IMR-90 (cell line): ENCODE data around the gene NDUFC2. TPM values are rescaled to one million over a fixed set of nuclear protein-coding genes. Genes with fewer than 3 reads are reported as not detected.
A peak's percentile ranks its signal among the peaks of the same experiment; 100 is the strongest.
"Not testable (repeated sequence)": the region's sequence is repeated elsewhere in the genome, so short reads cannot be mapped to it uniquely, and the experiment has no call there.

Source experiments
- ATAC-seq: fragments of 200-7000 bp; cut with Tn5 transposase; 2 replicates; pipeline ENCODE4 v1.9.1; 2020; ENCODE audit warnings: low read depth, mild to moderate bottlenecking, moderate library complexity
- BruUV-seq: library from RNA; stranded (reverse); fragments of 400-500 nt; replicated peaks from 2 replicates; lab custom pipeline; 2021; lab: Mats Ljungman, UMichigan
- CTCF ChIA-PET: fragments of 300-600 bp; formaldehyde crosslinking; extraction: SDS; loops from one replicate; lab custom pipeline; 2021; ENCODE audit warnings: antibody characterized with exemption; lab: Yijun Ruan, JAX
- POLR2A ChIA-PET: fragments of 300-600 bp; sonication (Branson Sonifier 250); formaldehyde crosslinking; loops from one replicate; lab custom pipeline; 2022; ENCODE audit warnings: antibody characterized with exemption; ENCODE audit not compliant: unreplicated experiment; lab: Charles Lee
- DNase-seq: peaks from one replicate; pipeline ENCODE4 v3.0.0; 2013
- H2AFZ ChIP-seq: replicated peaks from 2 replicates; pipeline ENCODE3; 2013; ENCODE audit warnings: low read length, mild to moderate bottlenecking; ENCODE audit not compliant: poor library complexity
- H2AK5ac ChIP-seq: 2 replicates; pipeline ENCODE4 v1.6.1; 2013; ENCODE audit warnings: low read depth, low read length, inconsistent platforms
- H2AK9ac ChIP-seq: replicated peaks from 2 replicates; pipeline ENCODE3; 2013; ENCODE audit warnings: mild to moderate bottlenecking, low read depth, low read length, moderate library complexity; ENCODE audit not compliant: poor library complexity
- H2BK120ac ChIP-seq: 2 replicates; pipeline ENCODE4 v1.6.1; 2013; ENCODE audit warnings: low read depth, low read length, inconsistent platforms
- H2BK15ac ChIP-seq: 3 replicates; pipeline ENCODE4 v1.6.1; 2013; ENCODE audit warnings: low read depth, low read length, inconsistent platforms
- H2BK20ac ChIP-seq: 2 replicates; pipeline ENCODE4 v1.6.1; 2013; ENCODE audit warnings: low read depth, mild to moderate bottlenecking, inconsistent platforms, low read length, moderate library complexity
- H2BK5ac ChIP-seq: 2 replicates; pipeline ENCODE4 v1.6.1; 2013; ENCODE audit warnings: mild to moderate bottlenecking, low read depth, low read length, inconsistent platforms; ENCODE audit not compliant: poor library complexity, severe bottlenecking
- H3K14ac ChIP-seq: replicated peaks from 2 replicates; pipeline ENCODE4 v1.6.1; 2013; ENCODE audit warnings: low read depth, low read length, inconsistent platforms
- H3K18ac ChIP-seq: 2 replicates; pipeline ENCODE4 v1.6.1; 2013; ENCODE audit warnings: low read depth, low read length, control low read depth
- H3K23ac ChIP-seq: 2 replicates; pipeline ENCODE4 v1.6.1; 2013; ENCODE audit warnings: low read depth, low read length, inconsistent platforms
- H3K27ac ChIP-seq: 2 replicates; pipeline ENCODE4 v1.5.1; 2013; ENCODE audit warnings: mild to moderate bottlenecking, control low read depth, low read length; ENCODE audit not compliant: insufficient read depth
- H3K27me3 ChIP-seq: 2 replicates; pipeline ENCODE4 v1.6.1; 2013; ENCODE audit warnings: low read length; ENCODE audit not compliant: control insufficient read depth, insufficient read depth
- H3K36me3 ChIP-seq: 2 replicates; pipeline ENCODE4 v1.6.1; 2013; ENCODE audit warnings: low read length, mixed read lengths; ENCODE audit not compliant: control insufficient read depth, insufficient read depth
- H3K4ac ChIP-seq: 2 replicates; pipeline ENCODE4 v1.6.1; 2013; ENCODE audit warnings: low read depth, low read length, inconsistent platforms
- H3K4me1 ChIP-seq: 2 replicates; pipeline ENCODE4 v1.6.1; 2013; ENCODE audit warnings: low read length, mixed read lengths; ENCODE audit not compliant: control insufficient read depth, insufficient read depth
- H3K4me2 ChIP-seq: 2 replicates; pipeline ENCODE4 v1.6.1; 2013; ENCODE audit warnings: low read depth, mild to moderate bottlenecking, control low read depth, low read length, moderate library complexity
- H3K4me3 ChIP-seq: 2 replicates; pipeline ENCODE4 v1.5.1; 2013; ENCODE audit warnings: low read depth, mild to moderate bottlenecking, control low read depth, low read length, moderate library complexity; ENCODE audit not compliant: insufficient read depth
- H3K56ac ChIP-seq: 2 replicates; pipeline ENCODE4 v1.6.1; 2013; ENCODE audit warnings: low read length, inconsistent platforms; ENCODE audit not compliant: insufficient read depth; ENCODE audit errors: extremely low read depth
- H3K79me1 ChIP-seq, 2 experiments: 2 replicates each; pipeline ENCODE4 v1.6.1; 2013; ENCODE audit warnings: low read length in 2 of 2, inconsistent platforms in 1 of 2, low read depth in 1 of 2
- H3K9ac ChIP-seq: 2 replicates; pipeline ENCODE4 v1.6.1; 2013; ENCODE audit warnings: low read depth, low read length, control low read depth
- H3K9me1 ChIP-seq: 2 replicates; pipeline ENCODE4 v1.6.1; 2013; ENCODE audit warnings: low read length, inconsistent platforms; ENCODE audit not compliant: insufficient read depth
- H3K9me3 ChIP-seq: 2 replicates; pipeline ENCODE4 v1.6.1; 2013; ENCODE audit warnings: low read length; ENCODE audit not compliant: control insufficient read depth, insufficient read depth
- H4K20me1 ChIP-seq: 2 replicates; pipeline ENCODE4 v1.6.1; 2013; ENCODE audit warnings: low read length, inconsistent platforms; ENCODE audit not compliant: insufficient read depth
- H4K5ac ChIP-seq: 2 replicates; pipeline ENCODE4 v1.6.1; 2013; ENCODE audit warnings: mild to moderate bottlenecking, low read depth, low read length, control low read depth
- H4K8ac ChIP-seq, 2 experiments: 2 replicates each; pipeline ENCODE4 v1.6.1; 2013; ENCODE audit warnings: low read depth in 2 of 2, low read length in 2 of 2, control low read depth in 1 of 2, inconsistent platforms in 1 of 2
- H4K91ac ChIP-seq: 2 replicates; pipeline ENCODE4 v1.6.1; 2013; ENCODE audit warnings: low read depth, low read length, inconsistent platforms; ENCODE audit not compliant: insufficient read depth
- MXI1 ChIP-seq: IDR thresholded peaks from 2 replicates; pipeline ENCODE4 v1.6.1; 2012; ENCODE audit warnings: low read depth, mild to moderate bottlenecking, low read length, moderate library complexity, borderline replicate concordance
- WGBS, 2 experiments: methylation state at CpG; one replicate each; pipeline versions ENCODE4 v1.1.5 to v1.1.7; 2013; ENCODE audit warnings: missing lambda C conversion rate in 2 of 2; ENCODE audit not compliant: insufficient read length in 1 of 2; ENCODE audit errors: extremely low coverage in 2 of 2; 5-methylcytosine and 5-hydroxymethylcytosine counted together
- dilution Hi-C: fragments of 300-500 bp; cut with HindIII; formaldehyde crosslinking; loops from one replicate; pipeline ENCODE4 v1.14.3; 2018; ENCODE audit warnings: low sequenced_read_pairs; ENCODE audit not compliant: unreplicated experiment
- in situ Hi-C: fragments of 300-500 bp; cut with MboI; formaldehyde crosslinking; loops from 3 replicates; pipeline ENCODE4 v1.14.3; 2019; ENCODE audit warnings: low sequenced_read_pairs, inconsistent platforms, mixed read lengths
- intact Hi-C: fragments of 100-400 bp; cut with micrococcal nuclease; formaldehyde crosslinking; loops from 2 replicates; pipeline ENCODE4 v1.10.0; 2022
- polyA plus RNA-seq, 3 experiments: library from polyadenylated mRNA; depleted of rRNA; stranded (reverse); fragments of >200 nt; gene quantifications; 2 replicates each; pipeline ENCODE4 v1.2.3, GENCODE V29; 2012; ENCODE audit warnings: low replicate concordance in 1 of 3
- total RNA-seq: library from RNA; depleted of rRNA; stranded (reverse); fragments of >200 nt; gene quantifications from 2 replicates; pipeline ENCODE4 v1.2.3, GENCODE V29; 2012

NDUFC2 gene
- total and polyA plus RNA-seq, 2 of the 4 experiments (the other 2 are of a cell fraction) = 146 to 340 TPM

- H3K4me3 ChIP-seq = no peak overlapping the region
- dilution Hi-C loops (no loop called here), intact Hi-C loops (no loop called here), in situ Hi-C loops (no loop called here)
- H4K20me1 ChIP-seq = no peaks in the 10 kb centered on the region
- no peaks in the 10 kb centered on the region for H3K79me1 ChIP-seq
- H3K4ac ChIP-seq = peak overlapping the region; percentile 22; the same call in 1 of the 2 replicates
- no peak overlapping the region for H3K23ac ChIP-seq
- ChIA-PET POLR2A (interaction anchor here (1.0 kb wide), 1 partner anchor 9 kb away, joined by 3 read pairs; no protein-coding TSS in a partner anchor), CTCF (interaction anchor here (0.6 kb wide), 1 partner anchor 58 kb away, joined by 3 read pairs; no protein-coding TSS in a partner anchor)
- no peaks in the 10 kb centered on the region for H3K9me3 ChIP-seq
- no peak overlapping the region for H3K9ac ChIP-seq
- peak overlapping the region; percentile 53 for H2AK9ac ChIP-seq
- peak; percentile 50 for DNase-seq
- ATAC-seq = peak; percentile 83
- no peak for TF ChIP-seq MXI1
- H3K27me3 ChIP-seq = no peaks in the 10 kb centered on the region
- H2BK120ac ChIP-seq = no peak overlapping the region
- H4K8ac ChIP-seq = peak overlapping the region in 1 of 2 experiments; percentile 43; a peak in 1 of 4 replicates
- WGBS, 2 experiments = 7% methylated on average over 2 of the region's 7 CpGs; no CpG with 5 or more reads in 1 of the 2 experiments
- BruUV-seq = no TSS peak
- peak overlapping the region; percentile 67 for H2AFZ ChIP-seq
- peak overlapping the region; percentile 30; the same call in 1 of the 2 replicates for H2AK5ac ChIP-seq
- no peaks in the 10 kb centered on the region for H3K36me3 ChIP-seq
- no peak overlapping the region for H4K5ac ChIP-seq
- H2BK15ac ChIP-seq = no peak overlapping the region
- no peak overlapping the region for H3K56ac ChIP-seq
- no peak overlapping the region for H3K14ac ChIP-seq
- H2BK20ac ChIP-seq = no peak overlapping the region
- peaks cover 3% of the 10 kb centered on the region; the same call in 1 of the 2 replicates for H3K4me1 ChIP-seq
- H3K27ac ChIP-seq = no peak overlapping the region
- H2BK5ac ChIP-seq = no peak overlapping the region
- H4K91ac ChIP-seq = no peak overlapping the region
- no peak overlapping the region for H3K18ac ChIP-seq
- H3K9me1 ChIP-seq = no peaks in the 10 kb centered on the region; the same call in 1 of the 2 replicates
- no peak overlapping the region for H3K4me2 ChIP-seq
Measured at GRCh38 chr11:78030429-78031325, 49.0 kb downstream of the NDUFC2 start.

- H3K23ac ChIP-seq, DNase-seq, H3K4me1 ChIP-seq, H2BK20ac ChIP-seq, intact Hi-C loops, ATAC-seq, H3K27me3 ChIP-seq, H2AFZ ChIP-seq, dilution Hi-C loops, H2BK15ac ChIP-seq, H3K9ac ChIP-seq, H4K8ac ChIP-seq, H3K18ac ChIP-seq, H3K56ac ChIP-seq, H4K91ac ChIP-seq, H3K9me1 ChIP-seq, H3K79me1 ChIP-seq, POLR2A ChIA-PET, H2BK120ac ChIP-seq, H3K14ac ChIP-seq, H4K5ac ChIP-seq, H3K4me3 ChIP-seq, H2AK5ac ChIP-seq, H3K9me3 ChIP-seq, H3K4ac ChIP-seq, H2AK9ac ChIP-seq, H3K4me2 ChIP-seq, H2BK5ac ChIP-seq, H3K27ac ChIP-seq, H4K20me1 ChIP-seq, H3K36me3 ChIP-seq, BruUV-seq, in situ Hi-C loops: not testable (repeated sequence)
- WGBS, 2 experiments = 90% methylated on average over 2 of the region's 9 CpGs; no CpG with 5 or more reads in 1 of the 2 experiments
- CTCF ChIA-PET = interaction anchor here (0.6 kb wide), 1 partner anchor 200 kb away, joined by 3 read pairs; no protein-coding TSS in a partner anchor
Measured at GRCh38 chr11:78028423-78028822, 51.2 kb downstream of the NDUFC2 start.
